ENCODE measurements around the gene NAA10.

The NAA10 gene

GRCh38 chrX:153882557-153882956 lies 52.3 kb downstream of the NAA10 start:
- DNase-seq: no peak

DNA sequence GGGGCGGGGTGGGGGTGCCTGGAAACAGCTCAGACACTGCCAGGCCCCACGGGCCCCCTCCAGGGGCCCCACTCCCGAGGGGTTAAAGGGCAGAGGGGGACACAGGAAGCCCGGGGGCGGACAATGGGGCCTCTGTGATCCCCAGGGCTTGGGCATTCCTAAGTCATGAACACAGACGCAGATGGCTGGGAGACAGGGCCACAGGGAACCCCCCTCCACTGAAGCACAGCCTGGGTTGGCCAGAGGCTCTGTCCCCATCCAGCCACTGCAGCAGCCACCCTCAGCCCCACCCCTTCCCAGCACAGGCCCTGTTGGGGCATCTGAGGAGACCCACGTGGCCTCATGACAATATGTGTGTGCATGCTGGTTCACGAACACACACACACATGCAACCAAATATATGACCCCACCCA lies 52.7 kb downstream of the NAA10 start:
- DNase-seq: no peak

GRCh38 chrX:153881281-153881680 lies 53.6 kb downstream of the NAA10 start:
- no peak for DNase-seq

DNA sequence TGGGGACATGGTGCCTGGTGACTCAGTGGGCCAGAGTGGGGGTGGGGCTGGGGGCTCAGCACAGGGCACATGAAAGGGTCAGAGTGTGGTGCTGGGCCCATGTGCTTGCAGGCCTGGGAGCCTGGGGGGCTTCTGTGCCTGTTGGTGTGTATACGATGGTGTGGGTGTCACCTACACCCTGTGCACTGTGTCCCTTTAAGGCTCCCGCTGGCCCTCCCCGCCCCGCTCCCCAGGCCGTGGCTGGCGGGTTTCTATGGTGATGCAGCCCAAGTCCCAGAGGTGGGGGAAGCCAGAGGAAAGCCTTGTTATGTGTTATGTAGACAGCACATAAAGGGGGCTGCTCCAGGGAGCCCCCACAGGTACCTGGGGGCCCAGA lies 54.4 kb downstream of the NAA10 start:
- DNase-seq: peak; percentile 11

DNA sequence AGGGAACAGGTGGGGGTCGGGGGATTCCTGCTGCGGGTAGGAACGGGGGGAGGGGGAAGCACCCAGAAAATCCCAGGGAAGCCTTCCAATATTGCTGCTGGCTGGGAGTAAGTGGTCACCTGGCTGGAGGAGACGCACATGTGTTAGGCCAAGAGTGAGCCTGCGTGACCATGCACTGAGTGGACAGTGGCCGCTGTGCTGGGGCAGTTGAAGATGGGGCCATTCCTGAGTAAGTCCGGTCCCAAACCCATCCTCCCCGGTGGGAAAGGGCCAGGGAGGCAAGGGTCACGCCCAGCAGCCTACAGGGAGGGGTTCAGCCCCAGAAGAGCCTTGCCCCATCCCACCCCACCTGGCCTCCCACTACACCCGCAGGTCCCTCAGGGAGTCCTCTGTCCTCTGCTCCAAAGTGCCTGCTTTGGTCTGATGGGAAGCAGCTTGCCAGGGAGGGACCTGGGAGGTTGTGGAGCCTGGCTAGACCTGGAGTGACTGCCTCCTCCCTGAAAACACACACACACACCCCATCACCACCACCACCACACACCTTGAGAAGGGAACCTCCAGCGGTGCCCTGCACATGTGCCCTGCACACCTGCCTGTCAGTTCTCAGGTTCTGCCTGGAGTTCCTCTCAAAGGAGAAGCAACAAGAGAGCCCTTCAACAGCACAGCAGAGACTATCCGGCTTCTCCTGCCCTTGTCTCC lies 54.9 kb downstream of the NAA10 start:
- DNase-seq: no peak
